A549 (cell line): Measurements from ENCODE around the gene TEX51. TPM values are rescaled to one million over a fixed set of nuclear protein-coding genes. Genes with fewer than 3 reads are reported as not detected.

Experiments used
- ATAC-seq, 2 experiments: fragments of 200-7000 bp in 1 of 2; fragments of >200 bp in 1 of 2; cut with Nextera tagmentation in 1 of 2; cut with Tn5 transposase in 1 of 2; 3 replicates each; pipeline versions ENCODE4 v1.8.0 to v1.9.1; 2018 to 2020; ENCODE audit warnings: mild to moderate bottlenecking in 1 of 2, moderate library complexity in 1 of 2
- CTCF ChIA-PET: fragments of 300-600 bp; sonication (Branson Sonifier 250); formaldehyde crosslinking; extraction: SDS; loops from one replicate; lab custom pipeline; 2021; ENCODE audit warnings: antibody characterized with exemption, inconsistent platforms; lab: Yijun Ruan, JAX
- POLR2A ChIA-PET: fragments of 350-600 bp; formaldehyde crosslinking; extraction: SDS; loops from one replicate; lab custom pipeline; 2021; ENCODE audit warnings: antibody characterized with exemption, inconsistent platforms; lab: Yijun Ruan, JAX
- DNase-seq, 2 experiments: peaks; one replicate each; pipeline versions ENCODE4 v3.0.0 to v3.0.0-alpha.2; 2011 to 2016; ENCODE audit warnings: low read depth in 1 of 2, low spot score in 1 of 2
- FAIRE-seq: peaks from 2 replicates; lab custom pipeline; 2011; peaks lifted over from hg19 to GRCh38; lab: Jason Lieb, UNC
- H3K27ac ChIP-seq, 2 experiments: fragments of >200 bp; sonication (Bioruptor Twin); formaldehyde crosslinking; 3 replicates each; pipeline ENCODE4 v1.5.1; 2016 to 2017
- H3K4me1 ChIP-seq: fragments of >200 bp; sonication (Bioruptor Twin); formaldehyde crosslinking; 3 replicates; pipeline ENCODE4 v1.6.1; 2016
- H3K4me2 ChIP-seq: fragments of >200 bp; sonication (Bioruptor Twin); formaldehyde crosslinking; 3 replicates; pipeline ENCODE4 v1.6.1; 2016
- H3K4me3 ChIP-seq: fragments of >200 bp; sonication (Bioruptor Twin); formaldehyde crosslinking; 3 replicates; pipeline ENCODE4 v1.5.1; 2016
- H3K9me3 ChIP-seq: fragments of >200 bp; sonication (Bioruptor Twin); formaldehyde crosslinking; 3 replicates; pipeline ENCODE4 v1.6.1; 2016
- CBX2 ChIP-seq: fragments of 200-600 bp; sonication (generic); IDR thresholded peaks from 2 replicates; pipeline ENCODE4 v1.6.1; 2016; ENCODE audit warnings: low read depth, mild to moderate bottlenecking, borderline replicate concordance
- EHMT2 ChIP-seq: fragments of 200-600 bp; sonication (generic); IDR thresholded peaks from 2 replicates; pipeline ENCODE4 v1.6.1; 2016; ENCODE audit warnings: antibody characterized with exemption, low read depth, mild to moderate bottlenecking, moderate library complexity
- EP300 ChIP-seq, 2 experiments: fragments of >200 bp; sonication (Bioruptor Twin); formaldehyde crosslinking; IDR thresholded peaks; 2 replicates in 1 of 2; 3 replicates in 1 of 2; pipeline ENCODE4 v1.6.1; 2016 to 2017
- ESRRA ChIP-seq: fragments of 150-350 bp; IDR thresholded peaks from 2 replicates; pipeline ENCODE4 v1.6.1; 2014; ENCODE audit warnings: mild to moderate bottlenecking, low read length, borderline replicate concordance
- GATA3 ChIP-seq: IDR thresholded peaks from 2 replicates; pipeline ENCODE4 v1.6.1; 2012; ENCODE audit warnings: borderline replicate concordance
- HDAC2 ChIP-seq: fragments of 200-600 bp; sonication (generic); IDR thresholded peaks from 2 replicates; pipeline ENCODE4 v1.6.1; 2016
- JUN ChIP-seq, 2 experiments: fragments of >200 bp; sonication (Bioruptor Twin); formaldehyde crosslinking; IDR thresholded peaks; 2 replicates in 1 of 2; 3 replicates in 1 of 2; pipeline ENCODE4 v1.6.1; 2016 to 2017
- NFE2L2 ChIP-seq: fragments of 150-350 bp; conservative IDR thresholded peaks from 2 replicates; pipeline ENCODE4 v1.6.1; 2014; ENCODE audit warnings: low read length
- POLR2AphosphoS2 ChIP-seq: conservative IDR thresholded peaks from 2 replicates; pipeline ENCODE4 v1.6.1; 2012; ENCODE audit warnings: low read length, improper control_type of control experiment, inconsistent platforms
- RARB ChIP-seq: fragments of 250-450 bp; sonication (Bioruptor Pico); IDR thresholded peaks from 2 replicates; pipeline ENCODE4 v1.8.0; 2021; ENCODE audit warnings: mild to moderate bottlenecking, moderate library complexity
- RNF2 ChIP-seq: fragments of 200-600 bp; sonication (generic); IDR thresholded peaks from 2 replicates; pipeline ENCODE4 v1.6.1; 2016; ENCODE audit warnings: low read depth, mild to moderate bottlenecking, antibody characterized with exemption, moderate library complexity, borderline replicate concordance
- SMC3 ChIP-seq: fragments of >200 bp; sonication (Bioruptor Twin); formaldehyde crosslinking; IDR thresholded peaks from 3 replicates; pipeline ENCODE4 v1.6.1; 2018; ENCODE audit warnings: inconsistent platforms
- SREBF2 ChIP-seq: fragments of 450-650 bp; IDR thresholded peaks from 2 replicates; pipeline ENCODE4 v1.6.1; 2014; ENCODE audit warnings: mild to moderate bottlenecking, moderate library complexity
- TP53 ChIP-seq: fragments of 250-450 bp; sonication (Bioruptor Pico); IDR thresholded peaks from 2 replicates; pipeline ENCODE4 v1.5.0; 2021; ENCODE audit warnings: mild to moderate bottlenecking, moderate library complexity
- ZNF302 ChIP-seq: fragments of 250-450 bp; sonication (Bioruptor Pico); IDR thresholded peaks from 2 replicates; pipeline ENCODE4 v1.9.0; 2021; ENCODE audit warnings: inconsistent platforms, mild to moderate bottlenecking, moderate library complexity
- WGBS: methylation state at CpG from one replicate; pipeline ENCODE4 v1.1.6; 2017; ENCODE audit errors: missing lambda C conversion rate; 5-methylcytosine and 5-hydroxymethylcytosine counted together
- polyA plus RNA-seq, 4 experiments: library from polyadenylated mRNA; depleted of rRNA in 3 of 4; stranded (reverse); fragments of >200 nt; fragmentation: RNase III in 1 of 4; extraction: RNeasy Plus Mini Kit Qiagen cat#74134 plus additional on column Dnase treatment in 1 of 4; gene quantifications; 2 replicates in 3 of 4; 3 replicates in 1 of 4; pipeline ENCODE4 v1.2.3, GENCODE V29; 2011 to 2017
- TF ChIP-seq, protein P1 (sequence below): fragments of 450-650 bp; IDR thresholded peaks from 2 replicates; pipeline ENCODE4 v1.6.1; 2014; ENCODE audit warnings: antibody characterized with exemption
- TF ChIP-seq, protein P2 (sequence below): fragments of >200 bp; sonication (Bioruptor Twin); formaldehyde crosslinking; IDR thresholded peaks from 2 replicates; pipeline ENCODE4 v1.6.1; 2016
- TF ChIP-seq, protein P3 (sequence below): fragments of 250-450 bp; sonication (Bioruptor Pico); IDR thresholded peaks from 2 replicates; pipeline ENCODE4 v1.5.0; 2021; ENCODE audit warnings: mild to moderate bottlenecking, moderate library complexity, borderline replicate concordance
- TF ChIP-seq, protein P4 (sequence below): fragments of >200 bp; sonication (Bioruptor Twin); formaldehyde crosslinking; IDR thresholded peaks from 3 replicates; pipeline ENCODE4 v1.6.1; 2016

Gene TEX51
- polyA plus RNA-seq, 2 of the 4 experiments (the other 2 are of a cell fraction): not detected

DNA sequence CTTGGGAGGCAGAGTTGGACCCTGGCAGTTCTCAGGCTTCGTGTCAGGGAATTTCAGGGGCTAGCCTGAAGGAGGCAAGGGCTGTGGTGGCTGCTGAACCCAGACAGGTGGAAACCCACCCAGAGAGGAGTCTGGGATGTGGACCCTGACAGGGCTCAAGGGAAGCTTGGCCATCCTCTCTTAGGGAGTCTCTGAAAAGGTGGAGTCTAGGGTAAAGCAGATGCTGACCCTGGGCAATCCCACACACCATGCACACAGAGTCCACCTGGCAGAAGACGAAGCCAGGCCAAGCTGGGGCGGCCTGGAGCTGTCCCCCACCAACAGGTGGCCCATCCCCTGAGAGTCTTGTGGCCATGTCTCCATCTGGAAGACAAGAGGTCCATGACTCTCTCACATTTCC is 41.2 kb upstream of the TEX51 start:
- CTCF ChIA-PET: no interaction called here
- Histone ChIP-seq H3K4me3 (no peak overlapping the region), H3K9me3 (no peaks in the 10 kb centered on the region), H3K4me2 (no peak overlapping the region), H3K4me1 (no peaks in the 10 kb centered on the region), H3K27ac (no peak overlapping the region)
- POLR2A ChIA-PET: no interaction called here
- DNase-seq (no peak), ATAC-seq (no peak), FAIRE-seq (no peak)
- TF ChIP-seq RNF2: no peak
- no peak for TF ChIP-seq CBX2
- TF ChIP-seq, protein P1, sequence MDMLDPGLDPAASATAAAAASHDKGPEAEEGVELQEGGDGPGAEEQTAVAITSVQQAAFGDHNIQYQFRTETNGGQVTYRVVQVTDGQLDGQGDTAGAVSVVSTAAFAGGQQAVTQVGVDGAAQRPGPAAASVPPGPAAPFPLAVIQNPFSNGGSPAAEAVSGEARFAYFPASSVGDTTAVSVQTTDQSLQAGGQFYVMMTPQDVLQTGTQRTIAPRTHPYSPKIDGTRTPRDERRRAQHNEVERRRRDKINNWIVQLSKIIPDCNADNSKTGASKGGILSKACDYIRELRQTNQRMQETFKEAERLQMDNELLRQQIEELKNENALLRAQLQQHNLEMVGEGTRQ: no peak
- TF ChIP-seq, protein P2, sequence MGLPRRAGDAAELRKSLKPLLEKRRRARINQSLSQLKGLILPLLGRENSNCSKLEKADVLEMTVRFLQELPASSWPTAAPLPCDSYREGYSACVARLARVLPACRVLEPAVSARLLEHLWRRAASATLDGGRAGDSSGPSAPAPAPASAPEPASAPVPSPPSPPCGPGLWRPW: no peak
- TF ChIP-seq SMC3: no peak
- TF ChIP-seq, protein P3, sequence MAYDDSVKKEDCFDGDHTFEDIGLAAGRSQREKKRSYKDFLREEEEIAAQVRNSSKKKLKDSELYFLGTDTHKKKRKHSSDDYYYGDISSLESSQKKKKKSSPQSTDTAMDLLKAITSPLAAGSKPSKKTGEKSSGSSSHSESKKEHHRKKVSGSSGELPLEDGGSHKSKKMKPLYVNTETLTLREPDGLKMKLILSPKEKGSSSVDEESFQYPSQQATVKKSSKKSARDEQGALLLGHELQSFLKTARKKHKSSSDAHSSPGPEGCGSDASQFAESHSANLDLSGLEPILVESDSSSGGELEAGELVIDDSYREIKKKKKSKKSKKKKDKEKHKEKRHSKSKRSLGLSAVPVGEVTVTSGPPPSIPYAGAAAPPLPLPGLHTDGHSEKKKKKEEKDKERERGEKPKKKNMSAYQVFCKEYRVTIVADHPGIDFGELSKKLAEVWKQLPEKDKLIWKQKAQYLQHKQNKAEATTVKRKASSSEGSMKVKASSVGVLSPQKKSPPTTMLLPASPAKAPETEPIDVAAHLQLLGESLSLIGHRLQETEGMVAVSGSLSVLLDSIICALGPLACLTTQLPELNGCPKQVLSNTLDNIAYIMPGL (CRISPR knock-in tag): no peak
- TF ChIP-seq NFE2L2: no peak
- TF ChIP-seq HDAC2: no peak
- TF ChIP-seq SREBF2: no peak
- no peak for TF ChIP-seq POLR2AphosphoS2
- TF ChIP-seq GATA3: no peak
- WGBS: 4% methylated on average over 3 of the region's 3 CpGs

DNA sequence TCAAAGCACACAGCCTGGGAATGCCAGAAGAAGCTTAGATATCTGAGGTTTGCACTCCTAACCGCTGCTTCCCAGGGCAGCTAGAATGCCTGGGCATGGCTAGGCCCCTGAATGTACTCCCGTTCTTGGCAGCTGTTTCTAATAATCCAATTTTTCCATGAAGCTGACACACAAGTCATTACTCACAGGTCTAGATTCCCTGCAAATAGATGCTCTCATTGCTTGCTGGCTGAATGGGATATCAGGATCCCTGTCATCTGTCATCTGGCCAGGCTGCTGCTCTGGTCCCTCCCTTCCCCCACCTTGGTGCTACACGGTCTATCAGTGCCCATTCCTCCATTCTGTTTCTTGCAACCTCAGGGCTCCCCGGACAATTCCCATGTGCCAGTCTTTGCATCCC is 40.7 kb upstream of the TEX51 start:
- no peak overlapping the region for H3K4me3 ChIP-seq
- ChIA-PET POLR2A (no interaction called here), CTCF (no interaction called here)
- ATAC-seq (no peak), FAIRE-seq (no peak), DNase-seq (no peak)
- H3K27ac ChIP-seq: no peak overlapping the region
- H3K9me3 ChIP-seq: no peaks in the 10 kb centered on the region
- H3K4me1 ChIP-seq: no peaks in the 10 kb centered on the region
- TF ChIP-seq CBX2: no peak
- no peak for TF ChIP-seq JUN (IDR thresholded peaks at IDR 0.05)
- 6% methylated on average over 4 of the region's 4 CpGs for WGBS
- H3K4me2 ChIP-seq: no peak overlapping the region

DNA sequence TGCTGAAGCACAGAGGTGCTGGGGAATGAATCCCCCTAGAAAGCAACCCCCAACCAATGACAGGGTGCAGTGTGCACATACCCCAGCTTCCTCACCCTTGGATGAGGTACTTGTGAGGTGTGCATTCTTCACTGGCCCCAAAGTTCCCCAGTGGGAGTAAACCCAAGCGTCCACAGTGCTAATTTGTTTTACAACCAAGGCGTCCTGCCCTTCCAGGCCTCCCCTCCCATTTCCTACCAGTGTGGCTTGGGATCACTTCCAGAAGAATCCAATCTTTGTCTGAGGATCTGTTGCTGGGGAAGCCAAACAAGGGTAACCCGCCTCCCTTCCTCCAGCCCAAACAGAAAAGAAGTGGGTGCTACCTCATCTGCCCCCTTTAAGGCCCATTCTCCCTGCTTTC is 40.3 kb upstream of the TEX51 start:
- POLR2A ChIA-PET: no interaction called here
- FAIRE-seq (no peak), ATAC-seq (no peak), DNase-seq (no peak)
- Histone ChIP-seq H3K9me3 (no peaks in the 10 kb centered on the region), H3K4me3 (no peak overlapping the region), H3K27ac (no peak overlapping the region), H3K4me2 (no peak overlapping the region), H3K4me1 (no peaks in the 10 kb centered on the region)
- CTCF ChIA-PET: no interaction called here
- TF ChIP-seq ESRRA (no peak), RARB (CRISPR knock-in tag) (no peak), JUN (IDR thresholded peaks at IDR 0.05) (no peak), EP300 (IDR thresholded peaks at IDR 0.05) (no peak), ZNF302 (CRISPR knock-in tag) (no peak), NFE2L2 (no peak), EHMT2 (no peak), TP53 (CRISPR knock-in tag) (no peak)
- TF ChIP-seq, protein P4, sequence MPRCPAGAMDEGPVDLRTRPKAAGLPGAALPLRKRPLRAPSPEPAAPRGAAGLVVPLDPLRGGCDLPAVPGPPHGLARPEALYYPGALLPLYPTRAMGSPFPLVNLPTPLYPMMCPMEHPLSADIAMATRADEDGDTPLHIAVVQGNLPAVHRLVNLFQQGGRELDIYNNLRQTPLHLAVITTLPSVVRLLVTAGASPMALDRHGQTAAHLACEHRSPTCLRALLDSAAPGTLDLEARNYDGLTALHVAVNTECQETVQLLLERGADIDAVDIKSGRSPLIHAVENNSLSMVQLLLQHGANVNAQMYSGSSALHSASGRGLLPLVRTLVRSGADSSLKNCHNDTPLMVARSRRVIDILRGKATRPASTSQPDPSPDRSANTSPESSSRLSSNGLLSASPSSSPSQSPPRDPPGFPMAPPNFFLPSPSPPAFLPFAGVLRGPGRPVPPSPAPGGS: no peak
- WGBS: 7% methylated on average over 3 of the region's 3 CpGs
